Measurements from ENCODE around the gene PLSCR1. TPM values are rescaled to one million over a fixed set of nuclear protein-coding genes. Genes with fewer than 3 reads are reported as not detected.

The PLSCR1 gene
- total and polyA plus RNA-seq, 2 of the 4 experiments (the other 2 are of a cell fraction), result 5.6 to 13.2 TPM

- H2BK5ac ChIP-seq (ENCODE audit: low read depth, low read length, poor library complexity, severe bottlenecking), result no peak overlapping the region
- ATAC-seq (ENCODE audit: low read depth) (no peak), DNase-seq (no peak)
- POLR2A ChIA-PET (ENCODE audit: unreplicated experiment), result no interaction called here
- H3K14ac ChIP-seq (replicated peaks; ENCODE audit: low read depth, low read length), result no peak overlapping the region
- no peaks in the 10 kb centered on the region; the same call in 1 of the 2 replicates for H3K9me3 ChIP-seq (ENCODE audit: control insufficient read depth, insufficient read depth, low read length)
- peaks cover 4% of the 10 kb centered on the region for H3K36me3 ChIP-seq (ENCODE audit: control insufficient read depth, insufficient read depth, low read length)
- no peak overlapping the region for H3K18ac ChIP-seq (ENCODE audit: low read depth, low read length)
- intact Hi-C loops (cut with micrococcal nuclease), result no loop called here
- BruUV-seq (replicated peaks), result no TSS peak
- no peak overlapping the region for H4K91ac ChIP-seq (ENCODE audit: insufficient read depth, low read depth, low read length)
- no peak overlapping the region for H3K56ac ChIP-seq (ENCODE audit: extremely low read depth, insufficient read depth, low read length)
- H4K5ac ChIP-seq (ENCODE audit: low read depth, low read length), result no peak overlapping the region
- in situ Hi-C loops (cut with MboI; ENCODE audit: low sequenced_read_pairs), result no loop called here
- H2BK20ac ChIP-seq (ENCODE audit: low read depth, low read length), result no peak overlapping the region
- CTCF ChIA-PET, result no interaction called here
- WGBS, 2 experiments (ENCODE audit: extremely low coverage in 2 of 2, insufficient read length in 1 of 2), result no CpG with 5 or more reads among the region's 1 CpG
- H4K8ac ChIP-seq (ENCODE audit: low read depth in 2 of 2, low read length in 2 of 2), result no peak overlapping the region
- H2AK5ac ChIP-seq (ENCODE audit: low read depth, low read length), result no peak overlapping the region
- no peak overlapping the region for H3K4ac ChIP-seq (ENCODE audit: low read depth, low read length)
- TF ChIP-seq POLR2A (IDR thresholded peaks at IDR 0.05; ENCODE audit: low read depth, low read length) (no peak), MAFK (IDR thresholded peaks at IDR 0.05; ENCODE audit: low read depth, low read length) (peak; percentile 66)
- no peak overlapping the region for H3K4me3 ChIP-seq (ENCODE audit: insufficient read depth, low read depth, low read length)
- no peak overlapping the region for H2AFZ ChIP-seq (replicated peaks; ENCODE audit: low read length, poor library complexity)
- H3K9ac ChIP-seq (ENCODE audit: low read depth, low read length), result no peak overlapping the region
- H3K27me3 ChIP-seq (ENCODE audit: control insufficient read depth, insufficient read depth, low read length), result no peaks in the 10 kb centered on the region
- H3K4me2 ChIP-seq (ENCODE audit: low read depth, low read length), result no peak overlapping the region
- H3K23ac ChIP-seq (ENCODE audit: low read depth, low read length), result no peak overlapping the region
- no peak overlapping the region for H2BK15ac ChIP-seq (ENCODE audit: low read depth, low read length)
- no peaks in the 10 kb centered on the region for H4K20me1 ChIP-seq (ENCODE audit: insufficient read depth, low read length)
- H3K4me1 ChIP-seq (ENCODE audit: control insufficient read depth, insufficient read depth, low read length), result peaks cover 14% of the 10 kb centered on the region; the same call in 1 of the 2 replicates
- no peak overlapping the region for H2AK9ac ChIP-seq (replicated peaks; ENCODE audit: low read depth, low read length, poor library complexity)
- H2BK120ac ChIP-seq (ENCODE audit: low read depth, low read length), result no peak overlapping the region
- H3K27ac ChIP-seq (ENCODE audit: insufficient read depth, low read length), result no peak overlapping the region
- dilution Hi-C loops (cut with HindIII; ENCODE audit: low sequenced_read_pairs, unreplicated experiment), result no loop called here
- peaks cover 16 to 41% of the 10 kb centered on the region in 2 experiments for H3K79me1 ChIP-seq (ENCODE audit: low read depth in 1 of 2, low read length in 2 of 2)
- H3K9me1 ChIP-seq (ENCODE audit: insufficient read depth, low read length), result peaks cover 5% of the 10 kb centered on the region
Measured at GRCh38 chr3:146540978-146541377, 3.4 kb downstream of the PLSCR1 start.

All from IMR-90 (cell line).